ENCODE data around the gene PDE2A.

- TF ChIP-seq CTCF (IDR thresholded peaks at IDR 0.05): no peak
- TF ChIP-seq POLR2A (IDR thresholded peaks at IDR 0.05): no peak
Measured at GRCh38 chr11:72655896-72656464, 18.2 kb downstream of the PDE2A start.

Data from heart left ventricle (tissue), 13 donors.